Smooth muscle cell (in vitro differentiated cells): Measurements from ENCODE around the gene SLC25A3. TPM values are rescaled to one million over a fixed set of nuclear protein-coding genes. Genes with fewer than 3 reads are reported as not detected.
"Not testable (repeated sequence)": the region's sequence is repeated elsewhere in the genome, so short reads cannot be mapped to it uniquely, and the experiment has no call there.

Experiments
- DNase-seq: peaks from one replicate; lab custom pipeline; 2025; ENCODE audit not compliant: unreplicated experiment; lab: John Stamatoyannopoulos, UW
- H2AFZ ChIP-seq: fragments of 200-600 bp; sonication (generic); 2 replicates; pipeline ENCODE4 v1.6.0; 2016; ENCODE audit warnings: antibody characterized with exemption, low read depth, mild to moderate bottlenecking
- H3F3A ChIP-seq: fragments of 200-600 bp; sonication (generic); 2 replicates; pipeline ENCODE4 v1.6.0; 2017; ENCODE audit warnings: antibody characterized with exemption, low read depth
- H3K27ac ChIP-seq: fragments of 200-600 bp; sonication (generic); 2 replicates; pipeline ENCODE4 v1.5.1; 2016; ENCODE audit warnings: low read depth, mild to moderate bottlenecking
- H3K27me3 ChIP-seq: fragments of 200-600 bp; sonication (generic); 2 replicates; pipeline ENCODE4 v1.6.1; 2016; ENCODE audit warnings: low read depth, mild to moderate bottlenecking
- H3K36me3 ChIP-seq: fragments of 200-600 bp; sonication (generic); 2 replicates; pipeline ENCODE4 v1.5.1; 2016; ENCODE audit warnings: low read depth
- H3K4me1 ChIP-seq: fragments of 200-600 bp; sonication (generic); 2 replicates; pipeline ENCODE4 v1.5.1; 2016; ENCODE audit warnings: low read depth
- H3K4me2 ChIP-seq: fragments of 200-600 bp; sonication (generic); 2 replicates; pipeline ENCODE4 v1.6.0; 2016; ENCODE audit warnings: mild to moderate bottlenecking
- H3K4me3 ChIP-seq: fragments of 200-600 bp; sonication (generic); 2 replicates; pipeline ENCODE4 v1.5.1; 2016; ENCODE audit warnings: mild to moderate bottlenecking
- H3K79me2 ChIP-seq: fragments of 200-600 bp; sonication (generic); 2 replicates; pipeline ENCODE4 v1.6.0; 2016; ENCODE audit warnings: low read depth, mild to moderate bottlenecking
- H3K9ac ChIP-seq: fragments of 200-600 bp; sonication (generic); 2 replicates; pipeline ENCODE4 v1.6.0; 2016; ENCODE audit warnings: low read depth
- H3K9me3 ChIP-seq: fragments of 200-600 bp; sonication (generic); replicated peaks from 2 replicates; pipeline ENCODE4 v1.5.1; 2016; ENCODE audit warnings: low read depth
- H4K20me1 ChIP-seq: fragments of 200-600 bp; sonication (generic); 2 replicates; pipeline ENCODE4 v1.6.0; 2016; ENCODE audit warnings: low read depth
- CTCF ChIP-seq: fragments of 200-600 bp; sonication (generic); IDR thresholded peaks from 2 replicates; pipeline ENCODE4 v1.5.1; 2017; ENCODE audit warnings: borderline replicate concordance, mild to moderate bottlenecking, antibody characterized with exemption; ENCODE audit not compliant: insufficient read depth, poor library complexity, severe bottlenecking
- WGBS: methylation state at CpG from one replicate; pipeline ENCODE4 v1.1.7; 2016; ENCODE audit warnings: low lambda C conversion rate; 5-methylcytosine and 5-hydroxymethylcytosine counted together
- polyA plus RNA-seq: library from polyadenylated mRNA; unstranded; fragments of >200 nt; fragmentation: Nextera tagmentation; extraction: Ambion mirVana; gene quantifications from 2 replicates; pipeline ENCODE4 v1.2.1, GENCODE V29; 2016
- total RNA-seq: library from RNA; depleted of rRNA; stranded (reverse); fragments of >200 nt; gene quantifications from 2 replicates; pipeline ENCODE4 v1.2.3, GENCODE V29; 2014

The SLC25A3 gene
- total and polyA plus RNA-seq, 2 experiments from 2014 or later, result 440 to 643 TPM

GRCh38 chr12:98549371-98550110, 43.9 kb upstream of the SLC25A3 start:
- Histone ChIP-seq H4K20me1 (no peaks in the 10 kb centered on the region), H3K4me1 (no peaks in the 10 kb centered on the region), H3K36me3 (peaks cover 12% of the 10 kb centered on the region), H2AFZ (no peak overlapping the region), H3K9me3 (no peaks in the 10 kb centered on the region), H3K27ac (no peak overlapping the region), H3F3A (no peaks in the 10 kb centered on the region), H3K9ac (no peak overlapping the region), H3K4me3 (no peak overlapping the region), H3K4me2 (no peak overlapping the region), H3K27me3 (no peaks in the 10 kb centered on the region), H3K79me2 (no peaks in the 10 kb centered on the region)
- TF ChIP-seq CTCF, result no peak
- WGBS, result 78% methylated on average over 5 of the region's 5 CpGs
- DNase-seq, result no peak

- 100% methylated on average over 3 of the region's 3 CpGs for WGBS
- H3K9ac ChIP-seq, result no peak overlapping the region
- H3K4me3 ChIP-seq, result no peak overlapping the region
- no peaks in the 10 kb centered on the region for H3K9me3 ChIP-seq
- H3F3A ChIP-seq, result no peaks in the 10 kb centered on the region
- no peak overlapping the region for H3K27ac ChIP-seq
- H4K20me1 ChIP-seq, result no peaks in the 10 kb centered on the region
- H3K4me1 ChIP-seq, result no peaks in the 10 kb centered on the region
- H3K4me2 ChIP-seq, result no peak overlapping the region
- no peak for DNase-seq
- H3K79me2 ChIP-seq, result no peaks in the 10 kb centered on the region
- H3K27me3 ChIP-seq, result no peaks in the 10 kb centered on the region
- no peak overlapping the region for H2AFZ ChIP-seq
- H3K36me3 ChIP-seq, result peaks cover 5% of the 10 kb centered on the region
- TF ChIP-seq CTCF, result no peak
These were observed 41.7 kb upstream of the SLC25A3 start for GRCh38 chr12:98551787-98552186.

GRCh38 chr12:98558097-98558496, 35.4 kb upstream of the SLC25A3 start:
- not testable (repeated sequence) for DNase-seq, H3K9ac ChIP-seq
- WGBS, result 91% methylated on average over 4 of the region's 4 CpGs

GRCh38 chr12:98559666-98560065, 33.8 kb upstream of the SLC25A3 start:
- H3K79me2 ChIP-seq, result no peaks in the 10 kb centered on the region
- H3F3A ChIP-seq, result no peaks in the 10 kb centered on the region
- TF ChIP-seq CTCF, result no peak
- no peaks in the 10 kb centered on the region for H3K4me1 ChIP-seq
- no peaks in the 10 kb centered on the region for H3K36me3 ChIP-seq
- no peak overlapping the region for H3K4me3 ChIP-seq
- no peaks in the 10 kb centered on the region for H3K27me3 ChIP-seq
- no peaks in the 10 kb centered on the region for H4K20me1 ChIP-seq
- H2AFZ ChIP-seq, result no peak overlapping the region
- DNase-seq, result no peak
- H3K9me3 ChIP-seq, result no peaks in the 10 kb centered on the region
- no peak overlapping the region for H3K4me2 ChIP-seq
- no peak overlapping the region for H3K9ac ChIP-seq
- H3K27ac ChIP-seq, result no peak overlapping the region
- 0% methylated on average over 1 of the region's 1 CpG for WGBS

More at GRCh38 chr12:98558097-98558496, 35.4 kb upstream of the SLC25A3 start:
- not testable (repeated sequence) for H3K79me2 ChIP-seq, H3K4me2 ChIP-seq, H3K4me1 ChIP-seq, H3K27me3 ChIP-seq, H3F3A ChIP-seq, H3K4me3 ChIP-seq, H3K9me3 ChIP-seq, H3K27ac ChIP-seq, H2AFZ ChIP-seq, H4K20me1 ChIP-seq, H3K36me3 ChIP-seq
